IMR-90 (cell line): ENCODE results near the gene ZNF775. TPM values are rescaled to one million over a fixed set of nuclear protein-coding genes. Genes with fewer than 3 reads are reported as not detected.

ENCODE experiments used
- ATAC-seq: fragments of 200-7000 bp; cut with Tn5 transposase; 2 replicates; pipeline ENCODE4 v1.9.1; 2020; ENCODE audit warnings: low read depth, mild to moderate bottlenecking, moderate library complexity
- BruUV-seq: library from RNA; stranded (reverse); fragments of 400-500 nt; replicated peaks from 2 replicates; lab custom pipeline; 2021; lab: Mats Ljungman, UMichigan
- CTCF ChIA-PET: fragments of 300-600 bp; formaldehyde crosslinking; extraction: SDS; loops from one replicate; lab custom pipeline; 2021; ENCODE audit warnings: antibody characterized with exemption; lab: Yijun Ruan, JAX
- POLR2A ChIA-PET: fragments of 300-600 bp; sonication (Branson Sonifier 250); formaldehyde crosslinking; loops from one replicate; lab custom pipeline; 2022; ENCODE audit warnings: antibody characterized with exemption; ENCODE audit not compliant: unreplicated experiment; lab: Charles Lee
- DNase-seq: peaks from one replicate; pipeline ENCODE4 v3.0.0; 2013
- H2AFZ ChIP-seq: replicated peaks from 2 replicates; pipeline ENCODE3; 2013; ENCODE audit warnings: low read length, mild to moderate bottlenecking; ENCODE audit not compliant: poor library complexity
- H2AK5ac ChIP-seq: 2 replicates; pipeline ENCODE4 v1.6.1; 2013; ENCODE audit warnings: low read depth, low read length, inconsistent platforms
- H2AK9ac ChIP-seq: replicated peaks from 2 replicates; pipeline ENCODE3; 2013; ENCODE audit warnings: mild to moderate bottlenecking, low read depth, low read length, moderate library complexity; ENCODE audit not compliant: poor library complexity
- H2BK120ac ChIP-seq: 2 replicates; pipeline ENCODE4 v1.6.1; 2013; ENCODE audit warnings: low read depth, low read length, inconsistent platforms
- H2BK15ac ChIP-seq: 3 replicates; pipeline ENCODE4 v1.6.1; 2013; ENCODE audit warnings: low read depth, low read length, inconsistent platforms
- H2BK20ac ChIP-seq: 2 replicates; pipeline ENCODE4 v1.6.1; 2013; ENCODE audit warnings: low read depth, mild to moderate bottlenecking, inconsistent platforms, low read length, moderate library complexity
- H2BK5ac ChIP-seq: 2 replicates; pipeline ENCODE4 v1.6.1; 2013; ENCODE audit warnings: mild to moderate bottlenecking, low read depth, low read length, inconsistent platforms; ENCODE audit not compliant: poor library complexity, severe bottlenecking
- H3K14ac ChIP-seq: replicated peaks from 2 replicates; pipeline ENCODE4 v1.6.1; 2013; ENCODE audit warnings: low read depth, low read length, inconsistent platforms
- H3K18ac ChIP-seq: 2 replicates; pipeline ENCODE4 v1.6.1; 2013; ENCODE audit warnings: low read depth, low read length, control low read depth
- H3K23ac ChIP-seq: 2 replicates; pipeline ENCODE4 v1.6.1; 2013; ENCODE audit warnings: low read depth, low read length, inconsistent platforms
- H3K27ac ChIP-seq: 2 replicates; pipeline ENCODE4 v1.5.1; 2013; ENCODE audit warnings: mild to moderate bottlenecking, control low read depth, low read length; ENCODE audit not compliant: insufficient read depth
- H3K27me3 ChIP-seq: 2 replicates; pipeline ENCODE4 v1.6.1; 2013; ENCODE audit warnings: low read length; ENCODE audit not compliant: control insufficient read depth, insufficient read depth
- H3K36me3 ChIP-seq: 2 replicates; pipeline ENCODE4 v1.6.1; 2013; ENCODE audit warnings: low read length, mixed read lengths; ENCODE audit not compliant: control insufficient read depth, insufficient read depth
- H3K4ac ChIP-seq: 2 replicates; pipeline ENCODE4 v1.6.1; 2013; ENCODE audit warnings: low read depth, low read length, inconsistent platforms
- H3K4me1 ChIP-seq: 2 replicates; pipeline ENCODE4 v1.6.1; 2013; ENCODE audit warnings: low read length, mixed read lengths; ENCODE audit not compliant: control insufficient read depth, insufficient read depth
- H3K4me2 ChIP-seq: 2 replicates; pipeline ENCODE4 v1.6.1; 2013; ENCODE audit warnings: low read depth, mild to moderate bottlenecking, control low read depth, low read length, moderate library complexity
- H3K4me3 ChIP-seq: 2 replicates; pipeline ENCODE4 v1.5.1; 2013; ENCODE audit warnings: low read depth, mild to moderate bottlenecking, control low read depth, low read length, moderate library complexity; ENCODE audit not compliant: insufficient read depth
- H3K56ac ChIP-seq: 2 replicates; pipeline ENCODE4 v1.6.1; 2013; ENCODE audit warnings: low read length, inconsistent platforms; ENCODE audit not compliant: insufficient read depth; ENCODE audit errors: extremely low read depth
- H3K79me1 ChIP-seq, 2 experiments: 2 replicates each; pipeline ENCODE4 v1.6.1; 2013; ENCODE audit warnings: low read length in 2 of 2, inconsistent platforms in 1 of 2, low read depth in 1 of 2
- H3K9ac ChIP-seq: 2 replicates; pipeline ENCODE4 v1.6.1; 2013; ENCODE audit warnings: low read depth, low read length, control low read depth
- H3K9me1 ChIP-seq: 2 replicates; pipeline ENCODE4 v1.6.1; 2013; ENCODE audit warnings: low read length, inconsistent platforms; ENCODE audit not compliant: insufficient read depth
- H3K9me3 ChIP-seq: 2 replicates; pipeline ENCODE4 v1.6.1; 2013; ENCODE audit warnings: low read length; ENCODE audit not compliant: control insufficient read depth, insufficient read depth
- H4K20me1 ChIP-seq: 2 replicates; pipeline ENCODE4 v1.6.1; 2013; ENCODE audit warnings: low read length, inconsistent platforms; ENCODE audit not compliant: insufficient read depth
- H4K5ac ChIP-seq: 2 replicates; pipeline ENCODE4 v1.6.1; 2013; ENCODE audit warnings: mild to moderate bottlenecking, low read depth, low read length, control low read depth
- H4K8ac ChIP-seq, 2 experiments: 2 replicates each; pipeline ENCODE4 v1.6.1; 2013; ENCODE audit warnings: low read depth in 2 of 2, low read length in 2 of 2, control low read depth in 1 of 2, inconsistent platforms in 1 of 2
- H4K91ac ChIP-seq: 2 replicates; pipeline ENCODE4 v1.6.1; 2013; ENCODE audit warnings: low read depth, low read length, inconsistent platforms; ENCODE audit not compliant: insufficient read depth
- BHLHE40 ChIP-seq: fragments of 150-350 bp; IDR thresholded peaks from 2 replicates; pipeline ENCODE4 v1.6.1; 2016; ENCODE audit warnings: mild to moderate bottlenecking, low read depth, low read length
- CHD1 ChIP-seq: IDR thresholded peaks from 2 replicates; pipeline ENCODE4 v1.6.1; 2012; ENCODE audit warnings: low read depth, low read length, improper control_type of control experiment
- FOS ChIP-seq: fragments of 150-350 bp; IDR thresholded peaks from 2 replicates; pipeline ENCODE4 v1.6.1; 2016; ENCODE audit warnings: low read depth, low read length
- MAZ ChIP-seq: IDR thresholded peaks from 2 replicates; pipeline ENCODE4 v1.6.1; 2012; ENCODE audit warnings: low read depth, mild to moderate bottlenecking, low read length, improper control_type of control experiment, moderate library complexity, borderline replicate concordance
- MXI1 ChIP-seq: IDR thresholded peaks from 2 replicates; pipeline ENCODE4 v1.6.1; 2012; ENCODE audit warnings: low read depth, mild to moderate bottlenecking, low read length, moderate library complexity, borderline replicate concordance
- NFE2L2 ChIP-seq: fragments of 150-350 bp; IDR thresholded peaks from 2 replicates; pipeline ENCODE4 v1.6.1; 2016; ENCODE audit warnings: low read depth, mild to moderate bottlenecking, low read length
- POLR2A ChIP-seq: IDR thresholded peaks from 2 replicates; pipeline ENCODE4 v1.6.1; 2012; ENCODE audit warnings: mild to moderate bottlenecking, low read depth, low read length
- RAD21 ChIP-seq: IDR thresholded peaks from 2 replicates; pipeline ENCODE4 v1.6.1; 2012; ENCODE audit warnings: low read length, improper control_type of control experiment
- SMC3 ChIP-seq: fragments of 150-350 bp; IDR thresholded peaks from 2 replicates; pipeline ENCODE4 v1.6.1; 2016; ENCODE audit warnings: low read depth, mild to moderate bottlenecking, antibody characterized with exemption, low read length, moderate library complexity
- WGBS, 2 experiments: methylation state at CpG; one replicate each; pipeline versions ENCODE4 v1.1.5 to v1.1.7; 2013; ENCODE audit warnings: missing lambda C conversion rate in 2 of 2; ENCODE audit not compliant: insufficient read length in 1 of 2; ENCODE audit errors: extremely low coverage in 2 of 2; 5-methylcytosine and 5-hydroxymethylcytosine counted together
- dilution Hi-C: fragments of 300-500 bp; cut with HindIII; formaldehyde crosslinking; loops from one replicate; pipeline ENCODE4 v1.14.3; 2018; ENCODE audit warnings: low sequenced_read_pairs; ENCODE audit not compliant: unreplicated experiment
- in situ Hi-C: fragments of 300-500 bp; cut with MboI; formaldehyde crosslinking; loops from 3 replicates; pipeline ENCODE4 v1.14.3; 2019; ENCODE audit warnings: low sequenced_read_pairs, inconsistent platforms, mixed read lengths
- intact Hi-C: fragments of 100-400 bp; cut with micrococcal nuclease; formaldehyde crosslinking; loops from 2 replicates; pipeline ENCODE4 v1.10.0; 2022
- polyA plus RNA-seq, 3 experiments: library from polyadenylated mRNA; depleted of rRNA; stranded (reverse); fragments of >200 nt; gene quantifications; 2 replicates each; pipeline ENCODE4 v1.2.3, GENCODE V29; 2012; ENCODE audit warnings: low replicate concordance in 1 of 3
- total RNA-seq: library from RNA; depleted of rRNA; stranded (reverse); fragments of >200 nt; gene quantifications from 2 replicates; pipeline ENCODE4 v1.2.3, GENCODE V29; 2012
- TF ChIP-seq, protein P1 (sequence below): conservative IDR thresholded peaks from 2 replicates; pipeline ENCODE4 v1.5.1; 2012; ENCODE audit warnings: mild to moderate bottlenecking, low read depth, low read length, improper control_type of control experiment
- TF ChIP-seq, protein P2 (sequence below): fragments of 150-350 bp; IDR thresholded peaks from 2 replicates; pipeline ENCODE4 v1.6.1; 2016; ENCODE audit warnings: low read depth, mild to moderate bottlenecking, low read length, moderate library complexity, borderline replicate concordance

The ZNF775 gene
- total and polyA plus RNA-seq, 2 of the 4 experiments (the other 2 are of a cell fraction) = 1.4 to 2.6 TPM

DNA sequence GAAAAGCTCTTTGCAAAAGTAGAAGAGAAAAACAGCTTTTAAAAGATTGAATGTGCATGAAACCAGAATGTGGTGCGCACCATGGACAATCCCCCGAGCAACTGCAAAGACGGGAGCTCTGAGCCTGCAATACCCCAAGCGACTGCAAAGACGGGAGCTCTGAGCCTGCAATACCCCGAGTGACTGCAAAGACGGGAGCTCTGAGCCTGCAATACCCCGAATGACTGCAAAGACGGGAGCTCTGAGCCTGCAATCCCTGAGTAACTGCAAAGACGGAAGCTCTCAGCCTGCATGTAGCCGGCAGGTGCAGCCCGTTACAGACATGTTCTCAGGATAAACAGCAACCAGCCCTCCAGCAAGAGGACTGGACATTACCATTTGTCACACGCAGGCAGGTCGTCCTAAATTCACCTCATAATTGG lies 6.2 kb downstream of the ZNF775 start:
- in situ Hi-C loops = no loop called here
- Histone ChIP-seq H3K4me1 (peaks cover 13% of the 10 kb centered on the region), H2BK15ac (no peak overlapping the region), H3K4ac (no peak overlapping the region), H3K36me3 (peaks cover 4% of the 10 kb centered on the region; the same call in 1 of the 2 replicates), H3K14ac (no peak overlapping the region), H2AK5ac (no peak overlapping the region), H3K9ac (no peak overlapping the region), H4K20me1 (peaks cover 7% of the 10 kb centered on the region; the same call in 1 of the 2 replicates), H4K5ac (no peak overlapping the region), H3K27ac (no peak overlapping the region), H2AK9ac (no peak overlapping the region), H3K23ac (no peak overlapping the region), H2BK5ac (no peak overlapping the region), H3K9me1 (peaks cover 12% of the 10 kb centered on the region; the same call in 1 of the 2 replicates), H2BK20ac (no peak overlapping the region), H4K8ac (no peak overlapping the region), H3K4me2 (no peak overlapping the region), H3K18ac (no peak overlapping the region), H3K79me1 (peaks cover 13 to 48% of the 10 kb centered on the region in 2 experiments), H2BK120ac (no peak overlapping the region), H3K9me3 (no peaks in the 10 kb centered on the region), H3K56ac (no peak overlapping the region), H3K4me3 (no peak overlapping the region), H3K27me3 (no peaks in the 10 kb centered on the region), H4K91ac (no peak overlapping the region), H2AFZ (no peak overlapping the region)
- no peak for ATAC-seq
- BruUV-seq = no TSS peak
- ChIA-PET POLR2A (no interaction called here), CTCF (interaction anchor here (1.2 kb wide), 1 partner anchor 29 kb away, joined by 5 read pairs; no protein-coding TSS in a partner anchor)
- TF ChIP-seq MXI1 (no peak), NFE2L2 (no peak), FOS (no peak), RAD21 (no peak), BHLHE40 (no peak), CHD1 (no peak), SMC3 (no peak), MAZ (no peak), POLR2A (no peak)
- TF ChIP-seq, protein P1, sequence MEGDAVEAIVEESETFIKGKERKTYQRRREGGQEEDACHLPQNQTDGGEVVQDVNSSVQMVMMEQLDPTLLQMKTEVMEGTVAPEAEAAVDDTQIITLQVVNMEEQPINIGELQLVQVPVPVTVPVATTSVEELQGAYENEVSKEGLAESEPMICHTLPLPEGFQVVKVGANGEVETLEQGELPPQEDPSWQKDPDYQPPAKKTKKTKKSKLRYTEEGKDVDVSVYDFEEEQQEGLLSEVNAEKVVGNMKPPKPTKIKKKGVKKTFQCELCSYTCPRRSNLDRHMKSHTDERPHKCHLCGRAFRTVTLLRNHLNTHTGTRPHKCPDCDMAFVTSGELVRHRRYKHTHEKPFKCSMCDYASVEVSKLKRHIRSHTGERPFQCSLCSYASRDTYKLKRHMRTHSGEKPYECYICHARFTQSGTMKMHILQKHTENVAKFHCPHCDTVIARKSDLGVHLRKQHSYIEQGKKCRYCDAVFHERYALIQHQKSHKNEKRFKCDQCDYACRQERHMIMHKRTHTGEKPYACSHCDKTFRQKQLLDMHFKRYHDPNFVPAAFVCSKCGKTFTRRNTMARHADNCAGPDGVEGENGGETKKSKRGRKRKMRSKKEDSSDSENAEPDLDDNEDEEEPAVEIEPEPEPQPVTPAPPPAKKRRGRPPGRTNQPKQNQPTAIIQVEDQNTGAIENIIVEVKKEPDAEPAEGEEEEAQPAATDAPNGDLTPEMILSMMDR = no peak
- TF ChIP-seq, protein P2, sequence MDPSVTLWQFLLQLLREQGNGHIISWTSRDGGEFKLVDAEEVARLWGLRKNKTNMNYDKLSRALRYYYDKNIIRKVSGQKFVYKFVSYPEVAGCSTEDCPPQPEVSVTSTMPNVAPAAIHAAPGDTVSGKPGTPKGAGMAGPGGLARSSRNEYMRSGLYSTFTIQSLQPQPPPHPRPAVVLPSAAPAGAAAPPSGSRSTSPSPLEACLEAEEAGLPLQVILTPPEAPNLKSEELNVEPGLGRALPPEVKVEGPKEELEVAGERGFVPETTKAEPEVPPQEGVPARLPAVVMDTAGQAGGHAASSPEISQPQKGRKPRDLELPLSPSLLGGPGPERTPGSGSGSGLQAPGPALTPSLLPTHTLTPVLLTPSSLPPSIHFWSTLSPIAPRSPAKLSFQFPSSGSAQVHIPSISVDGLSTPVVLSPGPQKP = no peak
- dilution Hi-C loops = no loop called here
- intact Hi-C loops = no loop called here
- 86% methylated on average over 9 of the region's 14 CpGs; no CpG with 5 or more reads in 1 of the 2 experiments for WGBS, 2 experiments
- DNase-seq = no peak
